Testis (tissue), 2 donors: ENCODE data around the gene LRRC2.

Experiments used
- CTCF ChIP-seq, 3 experiments: fragments of 450-650 bp in 2 of 3; fragments of 200-600 bp in 1 of 3; sonication (generic) in 1 of 3; IDR thresholded peaks; one replicate each; pipeline ENCODE4 v1.5.1; 2016 to 2019; ENCODE audit warnings: antibody characterized with exemption in 3 of 3, mild to moderate bottlenecking in 2 of 3, moderate library complexity in 1 of 3
- POLR2A ChIP-seq: fragments of 450-650 bp; IDR thresholded peaks from one replicate; pipeline ENCODE4 v1.6.1; 2017; ENCODE audit warnings: antibody characterized with exemption, mild to moderate bottlenecking, moderate library complexity

GRCh38 chr3:46542801-46543201 is 23.3 kb downstream of the LRRC2 start:
- TF ChIP-seq POLR2A = no peak
- TF ChIP-seq CTCF (IDR thresholded peaks at IDR 0.05) = no peak
